ENCODE measurements around the gene PDE11A.

The PDE11A gene

GRCh38 chr2:177724398-177725287 lies 347.9 kb downstream of the PDE11A start:
- no peak for DNase-seq (ENCODE audit: low read depth)

- no peak for DNase-seq (ENCODE audit: low read depth)
These were observed 349.3 kb downstream of the PDE11A start for GRCh38 chr2:177723235-177723634.

- DNase-seq (ENCODE audit: low read depth), result no peak
These were observed 350.6 kb downstream of the PDE11A start for GRCh38 chr2:177721818-177722567.

GRCh38 chr2:177721087-177721486 lies 351.5 kb downstream of the PDE11A start:
- DNase-seq (ENCODE audit: low read depth), result no peak

- no peak for DNase-seq (ENCODE audit: low read depth)
These were observed 354.6 kb downstream of the PDE11A start for GRCh38 chr2:177717831-177718618.

- no peak for DNase-seq (ENCODE audit: low read depth)
These were observed 356.1 kb downstream of the PDE11A start for GRCh38 chr2:177716484-177716883.

- no peak for DNase-seq (ENCODE audit: low read depth)
These were observed 356.8 kb downstream of the PDE11A start for GRCh38 chr2:177715771-177716170.

- no peak for DNase-seq (ENCODE audit: low read depth)
These were observed 357.9 kb downstream of the PDE11A start for GRCh38 chr2:177714704-177715103.

- DNase-seq (ENCODE audit: low read depth), result no peak
These were observed 360.1 kb downstream of the PDE11A start for GRCh38 chr2:177712462-177712861.

GRCh38 chr2:177711483-177712265 lies 360.9 kb downstream of the PDE11A start:
- DNase-seq (ENCODE audit: low read depth), result no peak

GRCh38 chr2:177710889-177711288 lies 361.7 kb downstream of the PDE11A start:
- no peak for DNase-seq (ENCODE audit: low read depth)

GRCh38 chr2:177709986-177710401 lies 362.6 kb downstream of the PDE11A start:
- no peak for DNase-seq (ENCODE audit: low read depth)

GRCh38 chr2:177708660-177709444 lies 363.7 kb downstream of the PDE11A start:
- no peak for DNase-seq (ENCODE audit: low read depth)

GRCh38 chr2:177708106-177708505 lies 364.5 kb downstream of the PDE11A start:
- no peak for DNase-seq (ENCODE audit: low read depth)

GRCh38 chr2:177705511-177706173 lies 366.9 kb downstream of the PDE11A start:
- DNase-seq (ENCODE audit: low read depth), result no peak

- DNase-seq (ENCODE audit: low read depth), result no peak
These were observed 369.4 kb downstream of the PDE11A start for GRCh38 chr2:177703159-177703558.

GRCh38 chr2:177698281-177698680 lies 374.3 kb downstream of the PDE11A start:
- no peak for DNase-seq (ENCODE audit: low read depth)

GRCh38 chr2:177694348-177694747 lies 378.2 kb downstream of the PDE11A start:
- DNase-seq (ENCODE audit: low read depth), result no peak

- no peak for DNase-seq (ENCODE audit: low read depth)
These were observed 378.8 kb downstream of the PDE11A start for GRCh38 chr2:177693658-177694339.
